Chondrocyte (in vitro differentiated cells): Measurements from ENCODE around the gene OR10G8. TPM values are rescaled to one million over a fixed set of nuclear protein-coding genes. Genes with fewer than 3 reads are reported as not detected.
A peak's percentile ranks its signal among the peaks of the same experiment; 100 is the strongest.
"Not testable (repeated sequence)": the region's sequence is repeated elsewhere in the genome, so short reads cannot be mapped to it uniquely, and the experiment has no call there.

Experiments
- DNase-seq: peaks from one replicate; pipeline ENCODE4 v3.0.0; 2021; ENCODE audit warnings: mixed read lengths, low spot score
- H3K27ac Mint-ChIP-seq: one replicate; pipeline ENCODE4 v1.8.0; 2021; ENCODE audit warnings: mild to moderate bottlenecking, moderate library complexity, mixed read lengths; ENCODE audit not compliant: unreplicated experiment
- H3K27me3 Mint-ChIP-seq: 2 replicates; pipeline ENCODE4 v1.8.0; 2021; ENCODE audit warnings: low read depth, mixed read lengths
- H3K36me3 Mint-ChIP-seq: 2 replicates; pipeline ENCODE4 v1.8.0; 2021; ENCODE audit warnings: low read depth, mixed read lengths
- H3K4me1 Mint-ChIP-seq: 2 replicates; pipeline ENCODE4 v1.8.0; 2021; ENCODE audit warnings: low read depth, mild to moderate bottlenecking, mixed read lengths
- H3K4me3 Mint-ChIP-seq: one replicate; pipeline ENCODE4 v1.8.0; 2021; ENCODE audit warnings: mild to moderate bottlenecking, moderate library complexity, mixed read lengths; ENCODE audit not compliant: unreplicated experiment
- H3K9me3 Mint-ChIP-seq: 2 replicates; pipeline ENCODE4 v1.8.0; 2021; ENCODE audit warnings: low read depth, mixed read lengths
- long read RNA-seq: library from polyadenylated mRNA; stranded (forward); transcript quantifications from one replicate; pipeline ENCODE4 v2.0.0, GENCODE V29; 2021
- total RNA-seq: library from RNA; stranded (reverse); gene quantifications from 3 replicates; pipeline ENCODE4 v1.2.1, GENCODE V29; 2021
- TF ChIP-seq, protein P1 (sequence below): fragments of 200-600 bp; sonication (generic); IDR thresholded peaks from 2 replicates; pipeline ENCODE4 v1.5.0; 2021; ENCODE audit warnings: antibody characterized with exemption, mild to moderate bottlenecking, moderate library complexity

OR10G8 gene, protein sequence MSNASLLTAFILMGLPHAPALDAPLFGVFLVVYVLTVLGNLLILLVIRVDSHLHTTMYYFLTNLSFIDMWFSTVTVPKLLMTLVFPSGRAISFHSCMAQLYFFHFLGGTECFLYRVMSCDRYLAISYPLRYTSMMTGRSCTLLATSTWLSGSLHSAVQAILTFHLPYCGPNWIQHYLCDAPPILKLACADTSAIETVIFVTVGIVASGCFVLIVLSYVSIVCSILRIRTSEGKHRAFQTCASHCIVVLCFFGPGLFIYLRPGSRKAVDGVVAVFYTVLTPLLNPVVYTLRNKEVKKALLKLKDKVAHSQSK
- not detected in 3 replicates for total RNA-seq
- long read RNA-seq = 0 reads

DNA sequence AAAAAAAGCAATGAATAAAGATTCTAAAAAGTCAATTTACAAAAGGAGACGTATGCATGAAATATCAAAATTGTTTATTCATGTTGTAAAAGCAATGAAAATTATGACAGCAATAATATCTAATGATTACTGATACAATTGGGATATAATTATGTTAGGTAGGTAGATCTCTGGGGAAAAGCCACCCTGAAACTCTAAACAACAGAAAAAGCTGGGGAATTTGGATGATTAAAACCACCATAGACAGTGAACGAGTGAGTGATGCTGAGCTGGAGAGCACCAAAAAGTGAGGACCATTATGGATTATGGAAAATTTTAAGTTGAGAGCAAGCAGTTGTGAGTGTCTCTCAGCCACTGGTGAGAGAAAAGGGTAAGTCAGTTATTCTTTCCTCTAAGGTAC, at the start of gene OR10G8:
Gene OR10G8, plus strand, starts transcription at position 301 of the 400 bp plus-strand sequence. CDS start 2,825 bp downstream, outside the sequence.
- H3K4me1 Mint-ChIP-seq = no peaks in the 10 kb centered on the region
- H3K9me3 Mint-ChIP-seq = no peaks in the 10 kb centered on the region

DNA sequence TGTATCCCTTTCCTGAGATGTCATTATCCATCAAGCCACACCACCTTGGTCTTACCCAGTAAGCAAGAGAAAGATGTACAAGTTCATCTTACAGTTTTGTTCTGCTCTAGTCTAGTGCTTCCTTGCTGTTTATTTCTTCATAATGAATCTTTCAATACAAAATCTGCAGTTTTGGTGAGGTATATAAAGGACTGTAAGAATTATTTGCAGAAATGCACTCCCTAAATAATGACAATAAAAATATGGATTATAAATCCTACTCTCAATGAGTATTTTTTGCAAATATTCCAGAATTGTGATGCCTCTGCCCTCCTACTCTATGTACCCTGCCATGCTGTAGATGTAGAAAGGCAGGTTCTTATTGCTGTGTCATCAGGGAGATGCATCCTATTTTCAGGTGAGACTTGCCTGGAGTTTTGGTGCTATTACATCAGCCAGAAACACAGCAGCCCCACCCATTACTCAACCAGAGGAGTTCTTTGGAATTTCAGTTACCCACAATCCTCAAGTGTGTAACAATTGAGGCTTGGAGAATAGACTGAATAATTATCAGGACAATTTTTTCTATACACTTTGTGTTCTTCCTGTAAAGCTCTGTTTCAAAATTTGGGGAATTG, 48.8 kb upstream of the OR10G8 start, which contains the start of gene OR10S1:
Gene OR10S1, minus strand, starts transcription at position 51 of the 617 bp plus-strand sequence. CDS start 117 bp downstream, outside the sequence.
- peaks cover 13% of the 10 kb centered on the region for H3K9me3 Mint-ChIP-seq
- no peak within 1 kb of the TSS for H3K4me3 Mint-ChIP-seq
- H3K27ac Mint-ChIP-seq = no peak within 1 kb of the TSS
- no peaks in the 10 kb centered on the region for H3K27me3 Mint-ChIP-seq
- no peaks in the 10 kb centered on the region for H3K4me1 Mint-ChIP-seq
- DNase-seq = no peak
- no peaks in the 10 kb centered on the region for H3K36me3 Mint-ChIP-seq
- TF ChIP-seq, protein P1, sequence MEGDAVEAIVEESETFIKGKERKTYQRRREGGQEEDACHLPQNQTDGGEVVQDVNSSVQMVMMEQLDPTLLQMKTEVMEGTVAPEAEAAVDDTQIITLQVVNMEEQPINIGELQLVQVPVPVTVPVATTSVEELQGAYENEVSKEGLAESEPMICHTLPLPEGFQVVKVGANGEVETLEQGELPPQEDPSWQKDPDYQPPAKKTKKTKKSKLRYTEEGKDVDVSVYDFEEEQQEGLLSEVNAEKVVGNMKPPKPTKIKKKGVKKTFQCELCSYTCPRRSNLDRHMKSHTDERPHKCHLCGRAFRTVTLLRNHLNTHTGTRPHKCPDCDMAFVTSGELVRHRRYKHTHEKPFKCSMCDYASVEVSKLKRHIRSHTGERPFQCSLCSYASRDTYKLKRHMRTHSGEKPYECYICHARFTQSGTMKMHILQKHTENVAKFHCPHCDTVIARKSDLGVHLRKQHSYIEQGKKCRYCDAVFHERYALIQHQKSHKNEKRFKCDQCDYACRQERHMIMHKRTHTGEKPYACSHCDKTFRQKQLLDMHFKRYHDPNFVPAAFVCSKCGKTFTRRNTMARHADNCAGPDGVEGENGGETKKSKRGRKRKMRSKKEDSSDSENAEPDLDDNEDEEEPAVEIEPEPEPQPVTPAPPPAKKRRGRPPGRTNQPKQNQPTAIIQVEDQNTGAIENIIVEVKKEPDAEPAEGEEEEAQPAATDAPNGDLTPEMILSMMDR = no peak

More for the DNA sequence above, at the start of gene OR10G8:
- Mint-ChIP-seq H3K27ac (no peak within 1 kb of the TSS), H3K36me3 (no peaks in the 10 kb centered on the region), H3K27me3 (peaks cover 9% of the 10 kb centered on the region), H3K4me3 (no peak within 1 kb of the TSS)
- TF ChIP-seq, protein P1 = no peak
- DNase-seq = no peak

DNA sequence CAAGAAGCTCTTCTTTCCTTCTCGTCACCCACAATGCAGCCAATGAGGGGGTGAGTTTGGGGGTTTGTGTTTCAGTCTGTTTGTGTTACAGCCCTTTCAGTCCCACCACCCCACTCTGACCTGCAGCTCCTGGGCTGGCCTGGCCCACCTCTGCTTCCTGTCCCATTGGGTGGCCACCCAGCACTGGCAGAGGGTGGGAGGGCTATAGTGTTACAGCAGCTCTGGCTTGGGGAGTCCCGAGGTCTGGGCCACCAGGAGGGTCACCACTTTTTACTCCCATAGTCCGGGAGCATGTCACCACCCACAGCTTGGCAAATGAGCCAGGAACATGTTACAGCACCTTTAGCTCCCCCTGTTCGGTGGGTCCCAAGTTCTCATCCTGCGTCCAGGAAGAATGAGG, 47.3 kb upstream of the OR10G8 start:
- H3K27ac Mint-ChIP-seq = no peak overlapping the region
- no peaks in the 10 kb centered on the region for H3K27me3 Mint-ChIP-seq
- no peaks in the 10 kb centered on the region for H3K4me1 Mint-ChIP-seq
- TF ChIP-seq, protein P1 = no peak
- H3K36me3 Mint-ChIP-seq = no peaks in the 10 kb centered on the region
- H3K4me3 Mint-ChIP-seq = no peak overlapping the region
- H3K9me3 Mint-ChIP-seq = peaks cover 19% of the 10 kb centered on the region
- DNase-seq = peak; percentile 79

DNA sequence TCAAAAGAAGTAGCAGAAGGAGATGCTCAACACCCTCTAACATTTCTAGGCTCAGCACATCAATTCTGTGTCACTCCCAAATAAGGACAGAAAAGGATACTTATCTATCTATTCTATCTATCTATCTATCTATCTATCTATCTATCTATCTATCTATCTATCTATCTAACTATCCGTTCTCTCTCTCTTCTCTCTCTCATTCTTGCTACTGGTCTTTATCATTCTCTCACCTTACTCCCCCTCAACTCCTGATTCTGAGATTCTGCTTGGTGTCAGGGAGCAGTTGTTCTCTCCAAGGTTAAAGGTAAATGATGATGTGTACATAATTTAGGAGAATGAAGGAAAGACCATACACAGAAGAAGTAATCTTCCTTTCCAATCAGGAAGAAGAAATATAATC, 31.5 kb upstream of the OR10G8 start, which contains the start of gene OR10G6:
Gene OR10G6, minus strand, starts transcription at position 43 of the 400 bp plus-strand sequence. Its CDS starts 0 bp downstream, at position 43.
- Mint-ChIP-seq H3K4me1 (no peaks in the 10 kb centered on the region), H3K9me3 (no peaks in the 10 kb centered on the region), H3K36me3 (no peaks in the 10 kb centered on the region), H3K4me3 (no peak within 1 kb of the TSS), H3K27ac (no peak within 1 kb of the TSS), H3K27me3 (peaks cover 6% of the 10 kb centered on the region)
- DNase-seq = no peak
- TF ChIP-seq, protein P1 = no peak

DNA sequence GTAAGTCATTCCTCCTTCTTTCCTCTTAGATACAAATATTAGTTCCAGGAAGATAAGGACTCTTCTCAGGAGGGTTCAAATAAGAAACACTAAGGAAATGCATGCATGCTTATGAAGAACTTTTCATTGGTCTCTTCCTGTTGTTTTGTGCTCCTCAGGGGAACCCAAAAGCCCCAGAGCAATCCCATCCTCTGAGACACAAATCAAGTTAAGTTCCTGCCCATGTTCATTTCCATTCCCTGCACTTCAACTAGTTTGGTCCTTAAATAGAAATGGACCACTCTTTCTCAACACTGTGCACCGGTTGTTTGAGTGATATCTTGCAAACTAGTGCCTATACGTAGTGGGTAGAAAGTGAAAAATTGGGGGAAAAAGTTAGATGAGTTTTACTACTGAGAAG, 13.9 kb upstream of the OR10G8 start, which contains the start of gene OR10G4:
Gene OR10G4, plus strand, starts transcription at position 301 of the 400 bp plus-strand sequence. CDS start 2,578 bp downstream, outside the sequence.
- Mint-ChIP-seq H3K36me3 (no peaks in the 10 kb centered on the region), H3K27me3 (peaks cover 12% of the 10 kb centered on the region), H3K4me3 (no peak within 1 kb of the TSS), H3K27ac (no peak within 1 kb of the TSS), H3K4me1 (no peaks in the 10 kb centered on the region), H3K9me3 (no peaks in the 10 kb centered on the region)
- DNase-seq = no peak
- TF ChIP-seq, protein P1 = no peak

DNA sequence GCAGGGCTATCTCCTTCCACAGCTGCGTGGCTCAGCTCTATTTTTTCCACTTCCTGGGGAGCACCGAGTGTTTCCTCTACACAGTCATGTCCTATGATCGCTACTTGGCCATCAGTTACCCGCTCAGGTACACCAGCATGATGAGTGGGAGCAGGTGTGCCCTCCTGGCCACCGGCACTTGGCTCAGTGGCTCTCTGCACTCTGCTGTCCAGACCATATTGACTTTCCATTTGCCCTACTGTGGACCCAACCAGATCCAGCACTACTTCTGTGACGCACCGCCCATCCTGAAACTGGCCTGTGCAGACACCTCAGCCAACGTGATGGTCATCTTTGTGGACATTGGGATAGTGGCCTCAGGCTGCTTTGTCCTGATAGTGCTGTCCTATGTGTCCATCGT, 10.8 kb upstream of the OR10G8 start:
- peaks cover 12% of the 10 kb centered on the region for H3K27me3 Mint-ChIP-seq
- not testable (repeated sequence) for H3K4me3 Mint-ChIP-seq, H3K9me3 Mint-ChIP-seq, DNase-seq, H3K36me3 Mint-ChIP-seq, H3K4me1 Mint-ChIP-seq, H3K27ac Mint-ChIP-seq
